Midbrain (tissue), 1 donor: ENCODE results near the gene ZNF516.

Source experiments
- DNase-seq: peaks from one replicate; lab custom pipeline; 2025; lab: John Stamatoyannopoulos, UW

ZNF516 gene

DNA sequence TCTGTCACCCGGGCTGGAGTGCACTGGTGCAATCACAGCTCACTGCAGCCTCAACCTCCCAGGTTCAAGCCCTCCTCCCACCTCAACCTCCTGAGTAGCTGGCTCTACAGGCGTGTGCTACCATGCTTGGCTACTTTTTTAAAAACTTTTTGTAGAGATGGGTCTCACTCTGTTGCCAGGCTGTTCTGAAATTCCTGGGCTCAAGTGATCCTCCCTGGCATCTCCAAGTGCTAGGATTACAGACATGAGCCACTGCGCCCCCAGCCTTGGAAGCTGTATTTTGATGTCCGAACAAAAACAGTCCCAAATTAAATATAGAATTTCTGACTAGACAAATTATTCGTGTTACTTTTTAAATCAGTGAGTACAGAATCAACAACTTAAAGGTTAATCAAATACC is 97.4 kb downstream of the ZNF516 start:
- DNase-seq = no peak

DNA sequence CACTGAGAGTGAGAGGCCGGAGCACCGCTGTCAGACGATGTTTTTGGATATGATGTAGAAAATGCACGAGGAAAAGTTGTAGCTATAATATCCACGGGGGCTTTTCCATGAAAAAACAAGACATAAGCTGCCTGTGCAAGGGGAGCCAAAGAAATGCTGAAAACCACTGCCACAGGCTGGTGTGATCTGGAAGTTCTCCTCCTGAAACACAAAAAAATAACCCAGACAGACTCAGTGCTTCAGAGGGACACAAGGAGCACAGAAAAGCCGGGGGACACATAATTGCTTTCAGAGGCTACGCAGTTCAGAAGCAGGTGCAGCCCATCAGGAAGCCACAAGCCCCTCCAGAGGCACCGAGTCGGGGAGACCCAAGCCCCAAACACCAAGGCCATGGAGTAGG is 98.2 kb downstream of the ZNF516 start:
- DNase-seq = no peak

DNA sequence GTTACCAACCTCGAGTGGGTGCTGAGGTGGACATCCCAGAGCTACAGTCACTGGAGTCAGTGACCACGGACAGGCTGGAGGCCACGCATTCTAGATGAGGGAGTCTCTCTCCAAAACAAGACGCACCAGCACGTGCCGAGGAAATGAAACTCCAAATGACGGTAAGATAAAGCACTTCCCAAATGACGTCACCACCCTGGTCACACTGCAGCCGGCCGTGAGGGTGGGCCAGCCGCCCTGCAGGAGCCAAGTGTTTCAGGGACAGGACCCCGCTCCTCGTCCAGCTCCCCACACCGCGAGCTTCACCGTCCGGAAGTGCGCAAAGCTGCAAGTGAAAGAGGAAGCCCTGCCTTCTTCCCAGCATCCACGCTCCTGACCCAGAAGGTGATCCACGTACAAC is 99.4 kb downstream of the ZNF516 start:
- DNase-seq = no peak

DNA sequence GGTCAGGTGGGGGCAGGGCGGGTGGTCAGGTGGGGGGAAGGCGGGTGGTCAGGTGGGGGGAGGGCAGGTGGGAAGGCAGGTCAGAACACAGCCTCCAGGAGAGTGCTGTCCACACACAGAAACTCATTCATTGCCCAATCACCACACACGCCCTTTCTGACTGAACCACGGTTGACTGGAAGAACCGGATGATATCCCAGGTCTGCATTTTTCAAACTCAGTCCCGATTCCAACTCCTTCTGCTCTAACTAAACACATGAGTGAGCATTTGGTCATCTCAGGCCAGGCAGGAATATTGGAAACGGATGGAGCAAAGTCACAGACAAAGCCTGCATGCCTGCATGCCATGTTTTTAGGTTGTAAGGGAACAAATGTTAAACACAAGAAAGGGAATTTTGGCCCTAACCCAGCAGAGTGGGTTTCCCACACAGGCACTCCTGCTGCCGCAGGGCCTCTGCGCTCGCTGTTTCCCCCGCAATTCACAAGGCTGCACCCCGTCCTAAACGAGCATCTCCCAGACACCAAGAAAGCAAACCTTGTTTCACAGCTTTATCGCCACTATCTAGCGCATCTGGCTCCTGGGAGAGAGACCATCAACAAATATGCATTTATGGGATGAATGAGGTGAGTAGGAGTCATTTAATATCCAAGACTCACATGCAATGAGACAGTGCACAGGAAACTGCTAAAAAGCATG is 100.1 kb downstream of the ZNF516 start:
- no peak for DNase-seq

DNA sequence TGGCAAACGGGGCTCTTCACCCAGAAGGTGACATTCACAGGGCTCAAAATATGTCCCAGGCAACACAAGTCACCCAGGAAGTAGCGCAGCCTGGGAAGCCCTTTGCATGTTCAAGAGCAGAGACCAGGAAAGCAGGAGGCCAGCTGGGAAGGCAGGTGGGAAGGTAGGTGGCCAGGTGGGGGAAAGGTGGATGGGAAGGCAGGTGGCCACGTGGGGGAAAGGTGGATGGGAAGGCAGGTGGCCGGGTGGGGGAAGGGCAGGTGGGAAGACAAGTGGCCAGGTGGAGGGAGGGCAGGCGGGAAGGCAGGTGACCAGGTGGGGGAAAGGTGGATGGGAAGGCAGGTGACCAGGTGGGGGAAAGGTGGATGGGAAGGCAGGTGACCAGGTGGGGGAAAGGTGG is 102.7 kb downstream of the ZNF516 start:
- DNase-seq = no peak

DNA sequence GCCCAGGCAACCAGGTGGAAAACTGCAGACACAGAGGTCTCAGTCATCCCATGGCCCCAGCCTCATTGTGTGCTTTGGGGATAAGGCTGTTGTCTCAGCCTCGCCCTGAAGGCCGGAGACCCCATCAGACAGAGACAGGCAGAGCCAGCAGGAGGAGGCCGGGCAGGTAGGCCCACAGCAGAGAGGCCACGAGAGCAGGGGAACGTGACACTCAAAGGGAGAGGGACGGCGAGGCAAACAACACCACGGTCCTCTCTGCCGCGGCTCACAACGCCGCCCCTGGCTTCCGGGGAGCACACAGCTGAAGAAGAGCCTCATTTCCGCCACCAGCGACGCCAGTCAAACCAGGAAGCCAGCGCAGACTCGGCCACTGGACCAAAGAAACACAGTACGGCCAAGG is 103.3 kb downstream of the ZNF516 start:
- DNase-seq = no peak

DNA sequence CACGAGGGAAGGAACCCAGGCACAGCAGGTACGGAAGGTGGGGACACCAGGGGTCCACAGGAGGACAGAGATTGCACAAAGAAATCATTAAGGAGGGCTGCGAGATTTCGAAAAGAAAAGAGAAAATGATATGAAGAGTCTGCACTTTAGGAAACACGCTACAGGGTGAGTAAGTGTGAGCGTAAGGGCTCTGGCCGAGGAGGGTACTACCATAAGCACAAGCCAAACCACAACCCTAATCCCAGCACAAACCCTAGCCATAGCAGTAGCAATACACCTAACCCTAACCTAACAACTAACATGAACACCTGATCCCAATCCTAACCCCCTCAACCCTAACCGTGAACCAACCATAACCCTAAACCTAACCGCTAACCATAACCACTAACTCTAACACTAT is 104.0 kb downstream of the ZNF516 start:
- DNase-seq = no peak

DNA sequence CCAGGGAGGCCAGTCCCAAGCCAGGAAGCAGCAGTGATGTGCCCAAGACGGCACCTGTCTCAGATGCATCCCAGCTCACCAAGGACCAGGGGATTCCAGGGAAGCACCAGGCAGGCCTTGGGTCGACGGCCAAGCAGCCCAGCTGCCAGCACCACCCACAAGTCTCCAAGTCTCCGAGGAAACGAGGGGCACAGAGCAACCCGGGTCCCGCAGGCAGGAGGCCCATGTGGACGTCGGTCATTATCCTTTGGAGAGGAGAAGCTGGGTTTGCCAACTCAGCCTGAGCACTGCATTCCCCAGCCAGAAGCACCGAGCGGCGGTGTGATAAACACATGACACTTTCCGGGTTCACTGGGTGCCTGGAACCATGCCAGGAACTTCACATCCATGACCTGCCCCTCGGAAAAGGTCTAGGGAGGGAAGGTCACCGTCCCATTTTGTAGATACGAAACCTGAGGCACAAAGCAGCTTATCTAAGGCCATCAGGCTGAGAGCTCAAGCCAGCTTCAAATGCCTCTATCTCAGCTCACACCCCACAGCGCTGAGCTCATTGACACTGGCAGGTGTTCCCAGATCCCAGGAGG is 104.5 kb downstream of the ZNF516 start:
- DNase-seq = peak; percentile 21

DNA sequence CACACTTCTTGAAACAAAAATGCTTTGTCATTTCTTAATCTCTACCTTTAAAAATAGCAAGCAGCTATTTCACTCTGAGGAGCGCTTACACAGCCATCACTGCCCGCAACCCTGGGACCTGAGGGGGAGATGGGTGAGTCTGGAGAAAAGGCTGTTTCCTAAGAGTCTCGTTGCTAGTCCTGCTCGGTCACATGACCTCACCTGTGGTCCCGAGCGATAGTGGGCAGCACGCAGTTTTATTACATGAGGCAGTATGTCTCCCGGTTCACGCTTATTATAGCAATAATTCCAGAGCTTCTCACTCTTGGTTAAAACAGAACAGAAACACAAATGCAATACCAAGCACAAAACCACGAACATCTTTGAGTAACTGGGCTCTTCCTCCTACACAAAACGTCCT is 105.3 kb downstream of the ZNF516 start:
- DNase-seq = no peak

DNA sequence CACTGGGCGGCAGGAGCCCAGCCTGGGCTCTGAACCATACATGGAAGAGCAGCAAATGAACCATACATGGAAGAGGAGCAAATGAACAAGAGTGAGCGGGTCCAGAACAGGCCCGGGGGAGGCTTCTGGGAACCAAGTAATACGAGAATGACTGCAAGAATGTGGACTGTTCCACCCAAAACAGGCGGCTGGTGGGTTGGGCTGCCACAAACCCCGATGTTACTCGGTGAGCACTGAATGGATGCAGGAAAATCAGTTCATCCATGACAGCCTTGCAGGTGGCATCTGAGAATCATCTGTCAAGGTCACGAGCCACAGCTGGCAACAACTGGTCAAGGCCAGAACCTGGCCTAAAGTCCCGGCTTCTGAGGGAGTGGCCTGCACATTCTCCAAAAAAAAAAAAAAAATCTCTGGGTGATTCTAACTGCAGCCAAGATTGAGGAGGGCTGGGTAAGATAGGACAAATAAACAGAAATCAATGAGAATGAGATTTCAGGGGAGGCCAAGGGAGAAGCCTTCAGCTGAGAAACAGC is 106.1 kb downstream of the ZNF516 start:
- DNase-seq = no peak

DNA sequence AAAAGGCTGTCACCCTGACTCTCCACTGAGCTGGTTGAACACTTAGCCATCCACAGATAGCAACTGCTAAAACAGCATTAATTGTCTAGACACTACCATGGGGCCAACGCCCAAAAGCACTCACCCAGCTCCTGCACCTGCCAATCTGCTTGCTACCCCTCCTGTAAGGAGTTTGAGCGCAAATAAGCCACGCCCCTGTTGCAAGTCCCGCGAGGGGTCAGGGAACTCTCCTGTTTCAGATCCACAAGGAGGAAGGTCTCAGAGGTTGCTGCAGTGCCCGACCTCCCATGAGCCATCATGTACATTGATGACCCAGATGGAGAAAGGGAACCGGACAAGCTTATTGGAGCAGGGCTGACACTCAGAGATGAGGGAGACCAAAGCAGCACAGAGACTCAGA is 106.8 kb downstream of the ZNF516 start:
- no peak for DNase-seq

DNA sequence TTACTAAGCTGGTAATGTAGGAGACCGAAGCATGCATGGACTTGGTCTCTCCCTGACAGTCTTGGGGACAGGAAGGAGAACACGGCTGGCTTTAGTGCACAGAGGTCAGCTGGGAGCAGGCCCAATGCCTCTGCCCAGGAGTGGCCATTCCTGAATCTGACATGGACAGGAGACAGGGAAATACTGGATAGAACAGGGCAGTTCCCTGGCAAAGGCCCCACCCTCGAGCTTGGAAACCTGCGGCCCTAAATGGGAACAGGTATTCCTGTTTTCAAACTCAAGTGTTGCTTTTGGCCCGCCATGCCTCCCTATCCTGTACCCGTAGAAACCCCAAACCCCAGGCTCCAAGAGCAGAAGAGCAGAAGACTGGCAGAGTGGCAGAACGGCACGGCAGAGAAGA is 107.4 kb downstream of the ZNF516 start:
- DNase-seq = no peak

DNA sequence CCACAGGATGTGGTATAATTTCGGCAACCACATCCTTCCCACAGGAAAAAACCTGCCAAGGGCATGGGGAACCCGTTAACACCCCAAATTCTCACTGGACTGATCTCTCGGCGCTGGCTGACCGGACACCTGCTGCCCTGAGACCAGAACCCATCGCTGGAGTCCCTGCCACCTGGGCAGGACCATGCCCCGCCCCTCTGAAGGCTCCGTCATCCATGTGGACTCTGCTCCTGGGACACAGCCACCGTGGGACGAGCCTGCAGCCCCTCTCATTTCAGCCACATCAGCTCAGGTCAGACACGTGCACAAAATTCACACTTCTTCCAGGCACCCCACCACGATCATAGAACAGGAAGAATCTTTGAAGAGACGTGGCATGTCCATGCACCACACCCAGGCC is 108.2 kb downstream of the ZNF516 start:
- DNase-seq = no peak

DNA sequence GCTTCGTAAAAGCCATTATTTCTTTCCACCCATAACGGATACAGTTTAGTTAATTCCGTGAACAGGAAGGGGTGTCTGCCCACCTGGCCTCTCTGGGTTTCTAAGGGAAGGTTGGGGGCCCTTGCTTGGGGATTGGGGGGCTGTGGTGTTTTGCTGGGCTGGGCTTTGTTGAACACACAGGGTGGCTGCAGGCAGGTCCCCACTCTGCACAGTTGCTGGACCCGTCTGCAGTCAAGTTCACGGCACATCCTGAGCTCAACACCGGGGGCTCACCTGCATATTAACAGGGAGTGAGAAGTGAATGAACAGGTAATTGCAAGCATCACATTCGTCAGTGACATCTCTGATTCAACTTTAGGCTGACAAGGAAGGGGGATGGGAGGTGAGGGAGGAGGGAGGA is 109.0 kb downstream of the ZNF516 start:
- no peak for DNase-seq

DNA sequence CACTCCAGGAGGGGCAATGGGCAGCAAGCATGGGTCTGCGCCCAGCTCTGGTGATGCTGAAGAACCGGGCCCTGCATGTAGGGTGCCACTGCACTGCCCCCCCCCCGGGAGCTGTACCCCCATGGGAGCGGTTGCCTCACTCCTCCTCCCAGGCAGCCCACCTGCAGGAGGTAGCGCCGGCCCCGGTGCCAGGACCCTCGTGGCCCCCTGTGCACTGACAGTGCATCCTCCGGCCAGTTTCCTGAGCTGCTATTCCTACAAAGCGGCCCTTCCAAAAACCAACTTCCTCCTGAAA is 109.4 kb downstream of the ZNF516 start:
- DNase-seq = no peak

DNA sequence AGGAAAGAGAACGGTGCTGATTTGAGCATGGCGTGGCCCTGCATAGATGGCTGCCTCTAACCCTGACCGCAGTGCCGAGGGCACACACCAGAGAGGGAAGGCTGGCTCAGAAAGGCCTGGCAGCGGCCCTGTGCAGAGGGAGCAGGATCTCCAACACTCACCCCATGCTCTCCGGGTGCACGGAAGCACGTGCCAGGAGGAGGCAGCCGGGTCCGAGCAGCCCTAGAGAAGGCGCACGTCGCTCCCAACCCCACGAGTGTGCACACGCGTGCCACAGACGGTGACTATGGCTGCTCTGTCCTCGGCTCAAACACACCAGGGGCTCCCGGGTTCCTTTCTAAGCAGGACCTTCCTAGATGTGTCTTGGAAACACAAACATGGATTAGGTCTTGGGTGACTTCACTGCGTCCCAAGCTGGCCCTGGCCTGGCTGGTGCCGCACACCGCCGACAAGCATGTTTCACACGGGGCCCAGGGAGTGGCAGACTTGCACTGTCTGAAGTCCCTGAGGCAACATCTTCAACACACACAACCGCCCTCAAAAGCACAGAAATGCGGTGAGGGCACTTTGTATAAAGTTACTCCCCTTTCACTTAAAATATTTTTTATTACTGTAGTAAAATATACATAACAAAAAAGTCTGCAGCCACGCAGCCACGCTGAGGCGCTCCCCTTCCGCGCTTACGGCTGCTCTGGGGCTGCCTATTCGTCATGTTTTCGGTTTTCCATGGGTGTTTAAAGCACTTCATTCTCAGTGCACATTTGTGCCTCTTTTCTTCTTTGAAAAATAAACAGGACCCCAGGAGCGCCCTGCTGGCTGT is 110.0 kb downstream of the ZNF516 start:
- no peak for DNase-seq

DNA sequence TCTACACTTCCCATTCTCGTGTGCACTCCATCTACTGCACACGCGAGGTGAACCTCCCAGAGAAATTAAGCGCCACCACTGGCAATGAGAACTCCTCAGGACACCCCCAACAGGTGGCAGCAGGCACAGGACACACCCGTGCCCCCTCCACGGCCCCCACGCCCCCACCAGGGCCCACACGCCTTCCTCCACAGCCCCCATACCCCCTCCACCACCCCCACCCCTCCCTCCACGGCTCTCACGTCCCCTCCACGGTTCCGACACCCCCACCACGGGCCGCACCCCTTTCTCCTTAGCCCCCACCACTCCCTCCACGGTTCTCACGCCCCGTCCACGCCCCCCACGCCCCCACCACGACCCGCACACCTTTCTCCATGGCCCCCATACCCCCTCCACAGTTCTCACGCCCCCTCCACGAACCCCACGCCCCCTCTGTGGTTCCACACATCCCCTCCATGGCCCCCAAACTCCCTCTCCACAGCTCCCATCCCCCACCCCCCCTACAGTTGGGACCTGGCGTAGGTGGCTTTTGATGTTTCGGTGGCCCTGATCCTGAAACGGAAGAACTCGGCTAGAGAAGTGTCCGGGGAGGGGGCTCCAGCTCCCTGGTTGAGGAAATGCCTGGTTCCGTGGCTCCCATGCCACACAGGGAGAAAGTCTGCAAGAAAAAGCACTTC is 110.8 kb downstream of the ZNF516 start:
- DNase-seq = no peak

DNA sequence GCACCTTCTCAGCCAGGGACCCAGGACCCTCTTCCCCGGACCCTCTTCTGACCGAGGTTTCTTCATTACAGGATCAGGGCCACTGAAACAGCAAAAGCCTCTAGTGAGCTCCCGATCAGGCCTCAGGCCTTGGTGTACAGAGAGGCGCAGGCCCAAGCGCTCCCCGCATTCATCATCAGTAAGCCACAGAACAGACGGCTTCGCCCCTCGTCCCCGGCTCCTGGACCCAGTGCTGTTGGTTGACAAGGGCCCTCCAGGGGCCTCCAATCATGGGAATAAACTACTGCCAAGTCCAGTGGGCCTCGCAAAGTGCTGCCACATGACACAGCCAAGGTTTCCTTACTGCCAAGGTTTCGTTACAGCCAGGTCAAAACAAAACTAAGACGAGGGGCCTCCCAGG is 111.4 kb downstream of the ZNF516 start:
- no peak for DNase-seq

DNA sequence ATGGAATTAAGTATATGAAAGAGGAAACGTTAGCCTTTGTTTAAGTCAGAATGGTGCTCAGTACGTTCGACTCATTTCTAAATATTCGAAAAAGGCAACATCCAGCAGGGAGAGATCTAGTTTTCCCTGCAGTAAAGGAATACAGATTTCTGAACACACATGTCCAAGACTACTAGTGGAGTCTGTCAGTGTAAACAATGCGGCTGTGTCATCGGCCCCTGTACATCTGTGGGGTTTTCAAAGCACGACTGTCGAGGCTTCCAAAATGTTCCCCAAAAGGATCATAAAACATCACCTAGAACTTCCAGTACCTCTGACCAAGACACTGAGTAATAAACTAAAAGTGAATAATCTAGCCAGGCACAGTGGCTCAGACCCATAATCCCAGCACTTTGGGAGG is 112.8 kb downstream of the ZNF516 start:
- DNase-seq = no peak

DNA sequence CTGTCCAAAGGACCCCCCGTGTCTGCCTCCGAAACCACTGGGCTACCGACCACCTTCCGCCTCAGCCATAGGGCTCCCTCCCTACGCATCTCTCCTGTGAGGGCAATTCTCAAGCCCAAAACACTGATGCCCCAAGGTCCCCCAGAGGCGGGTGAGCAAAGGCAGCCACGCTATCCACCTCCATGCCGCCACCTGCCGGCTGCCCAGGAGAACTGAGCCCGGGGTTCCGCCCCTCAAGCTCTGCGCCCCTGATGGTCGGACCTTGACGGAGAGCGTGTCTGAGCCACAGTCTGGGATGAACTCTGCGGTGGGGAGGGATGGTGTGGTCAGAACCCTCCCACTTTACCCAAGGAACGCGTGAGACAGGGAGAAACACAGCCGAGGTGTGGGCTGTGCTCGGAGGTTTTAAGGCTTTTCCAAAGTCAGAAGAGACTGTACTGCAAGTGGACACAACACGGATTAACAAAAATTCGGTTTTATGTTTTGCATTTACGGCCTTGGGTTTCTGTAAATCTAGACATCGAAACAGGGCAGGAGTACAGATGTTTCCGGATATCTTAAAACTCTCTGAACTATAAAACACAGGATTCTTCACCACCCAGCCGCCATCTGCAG is 114.1 kb downstream of the ZNF516 start:
- DNase-seq = no peak

DNA sequence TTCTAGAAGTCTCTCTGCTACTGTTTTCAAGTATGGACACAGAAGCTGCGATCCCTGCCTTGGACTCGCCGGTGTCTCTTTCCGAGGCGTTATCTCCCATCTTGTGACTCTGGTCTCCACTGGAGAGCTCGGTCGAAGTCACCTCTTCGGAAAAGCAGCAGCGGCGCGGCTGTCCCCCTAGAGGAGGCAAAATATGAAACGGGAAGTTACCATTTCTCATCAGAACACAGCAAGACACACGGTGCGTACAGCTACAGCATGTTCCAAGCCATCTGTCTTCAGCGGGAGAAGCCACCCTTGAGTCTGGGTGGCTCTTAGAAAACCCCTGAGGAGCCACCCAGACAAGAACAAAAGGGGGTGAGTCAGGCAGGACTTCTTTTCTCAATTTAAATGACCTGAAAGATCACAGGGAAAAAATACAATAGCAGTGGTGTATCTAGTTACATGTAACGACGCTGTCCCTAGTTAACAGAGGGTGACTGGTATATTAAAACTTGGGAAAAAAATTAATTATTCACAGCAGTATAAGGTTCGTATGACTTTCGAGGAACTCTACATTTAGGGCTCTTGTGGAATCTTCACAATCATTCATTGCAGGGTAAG is 114.8 kb downstream of the ZNF516 start:
- DNase-seq = no peak
